B cell (primary cell): ENCODE data around the gene IDI2.

Experiments
- EZH2 ChIP-seq: IDR thresholded peaks from 2 replicates; pipeline ENCODE4 v1.6.1; 2012; ENCODE audit warnings: borderline replicate concordance, low read depth, mild to moderate bottlenecking, moderate library complexity, low read length; ENCODE audit not compliant: insufficient read depth, poor library complexity, severe bottlenecking
- TF ChIP-seq, protein P1 (sequence below): fragments of 200-600 bp; IDR thresholded peaks from one replicate; pipeline ENCODE4 v1.8.0; 2022; ENCODE audit warnings: antibody characterized with exemption, mild to moderate bottlenecking

DNA sequence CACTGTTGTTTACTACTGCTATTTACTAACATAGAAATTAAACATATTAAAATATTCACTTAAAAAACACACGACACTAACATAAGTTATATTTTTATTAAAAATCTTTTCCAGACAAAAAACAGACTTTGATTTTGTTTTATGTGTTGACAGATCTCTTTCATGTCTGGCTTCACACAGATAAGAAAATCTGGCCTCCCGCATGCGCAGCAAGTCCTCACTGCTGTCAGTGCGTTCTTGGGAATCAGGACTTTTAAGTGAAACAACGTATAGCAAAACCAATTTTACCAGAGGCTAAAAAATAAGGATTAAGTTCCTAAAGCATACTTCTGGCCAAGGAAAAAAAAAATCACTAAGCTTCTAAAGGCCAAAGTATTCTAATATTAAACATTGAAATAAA, 24.5 kb upstream of the IDI2 start:
- TF ChIP-seq, protein P1, sequence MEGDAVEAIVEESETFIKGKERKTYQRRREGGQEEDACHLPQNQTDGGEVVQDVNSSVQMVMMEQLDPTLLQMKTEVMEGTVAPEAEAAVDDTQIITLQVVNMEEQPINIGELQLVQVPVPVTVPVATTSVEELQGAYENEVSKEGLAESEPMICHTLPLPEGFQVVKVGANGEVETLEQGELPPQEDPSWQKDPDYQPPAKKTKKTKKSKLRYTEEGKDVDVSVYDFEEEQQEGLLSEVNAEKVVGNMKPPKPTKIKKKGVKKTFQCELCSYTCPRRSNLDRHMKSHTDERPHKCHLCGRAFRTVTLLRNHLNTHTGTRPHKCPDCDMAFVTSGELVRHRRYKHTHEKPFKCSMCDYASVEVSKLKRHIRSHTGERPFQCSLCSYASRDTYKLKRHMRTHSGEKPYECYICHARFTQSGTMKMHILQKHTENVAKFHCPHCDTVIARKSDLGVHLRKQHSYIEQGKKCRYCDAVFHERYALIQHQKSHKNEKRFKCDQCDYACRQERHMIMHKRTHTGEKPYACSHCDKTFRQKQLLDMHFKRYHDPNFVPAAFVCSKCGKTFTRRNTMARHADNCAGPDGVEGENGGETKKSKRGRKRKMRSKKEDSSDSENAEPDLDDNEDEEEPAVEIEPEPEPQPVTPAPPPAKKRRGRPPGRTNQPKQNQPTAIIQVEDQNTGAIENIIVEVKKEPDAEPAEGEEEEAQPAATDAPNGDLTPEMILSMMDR = no peak
- no peak for TF ChIP-seq EZH2
